HepG2 (cell line): ENCODE data around the gene CLHC1. TPM values are rescaled to one million over a fixed set of nuclear protein-coding genes. Genes with fewer than 3 reads are reported as not detected.

Experiments
- ATAC-seq: fragments of 200-7000 bp; cut with Tn5 transposase; 3 replicates; pipeline ENCODE4 v1.9.1; 2020; ENCODE audit warnings: mild to moderate bottlenecking, moderate library complexity
- BruUV-seq: library from RNA; stranded (reverse); fragments of 400-500 nt; replicated peaks from 2 replicates; lab custom pipeline; 2021; lab: Mats Ljungman, UMichigan
- CTCF ChIA-PET: fragments of 300-600 bp; formaldehyde crosslinking; extraction: SDS; loops from one replicate; lab custom pipeline; 2021; ENCODE audit warnings: low total read pairs, inconsistent platforms, low intra/inter-chr PET ratio; lab: Yijun Ruan, JAX
- POLR2A ChIA-PET: fragments of 350-600 bp; sonication (Branson Sonifier 250); formaldehyde crosslinking; loops from one replicate; lab custom pipeline; 2020; ENCODE audit warnings: antibody characterized with exemption, inconsistent platforms; lab: Yijun Ruan, JAX
- DNase-seq: peaks from one replicate; pipeline ENCODE4 v3.0.0-alpha.2; 2015; ENCODE audit warnings: low spot score
- FAIRE-seq: peaks from 3 replicates; lab custom pipeline; 2011; peaks lifted over from hg19 to GRCh38; lab: Jason Lieb, UNC
- H2AFZ ChIP-seq: one replicate; pipeline ENCODE4 v1.6.1; 2011; ENCODE audit warnings: low read length, inconsistent platforms
- H3K27ac ChIP-seq: fragments of 300-600 bp; 3 replicates; pipeline ENCODE4 v1.8.0; 2011; ENCODE audit warnings: mixed run types, mild to moderate bottlenecking, mixed read lengths, low read length, inconsistent platforms; ENCODE audit not compliant: insufficient read depth; ENCODE audit errors: extremely low read length
- H3K27me3 ChIP-seq, 2 experiments: fragments of 200-600 bp in 1 of 2; 2 replicates in 1 of 2; 3 replicates in 1 of 2; pipeline versions ENCODE4 v1.6.0 to v1.8.0; 2011; ENCODE audit warnings: low read length in 2 of 2, mild to moderate bottlenecking in 2 of 2, moderate library complexity in 2 of 2, inconsistent platforms in 1 of 2; ENCODE audit not compliant: insufficient read depth in 2 of 2, control insufficient read depth in 1 of 2
- H3K36me3 ChIP-seq, 2 experiments: fragments of 200-600 bp in 1 of 2; replicated peaks in 1 of 2; 2 replicates in 1 of 2; 3 replicates in 1 of 2; pipeline versions ENCODE4 v1.5.1 to v1.8.0; 2011; ENCODE audit warnings: low read length in 2 of 2, inconsistent platforms in 1 of 2; ENCODE audit not compliant: insufficient read depth in 2 of 2, control insufficient read depth in 1 of 2
- H3K4me1 ChIP-seq: 2 replicates; pipeline ENCODE4 v1.5.1; 2012; ENCODE audit warnings: low read length, inconsistent platforms; ENCODE audit not compliant: insufficient read depth
- H3K4me2 ChIP-seq: 2 replicates; pipeline ENCODE4 v1.6.0; 2011; ENCODE audit warnings: low read depth, low read length, inconsistent platforms
- H3K4me3 ChIP-seq, 3 experiments: fragments of 200-600 bp in 1 of 3; sonication (generic), shearing (Covaris generic) in 1 of 3; replicated peaks in 1 of 3; 2 replicates each; pipeline ENCODE4 v1.5.1; 2011 to 2016; ENCODE audit warnings: low read length in 3 of 3, inconsistent platforms in 2 of 3, low read depth in 2 of 3, mild to moderate bottlenecking in 2 of 3, control low read depth in 1 of 3, mixed read lengths in 1 of 3; ENCODE audit not compliant: insufficient read depth in 1 of 3
- H3K79me2 ChIP-seq: one replicate; pipeline ENCODE4 v1.6.1; 2011; ENCODE audit warnings: low read length, inconsistent platforms; ENCODE audit not compliant: insufficient read depth
- H3K9ac ChIP-seq: 2 replicates; pipeline ENCODE4 v1.6.0; 2011; ENCODE audit warnings: mild to moderate bottlenecking, low read depth, low read length, inconsistent platforms; ENCODE audit not compliant: insufficient read depth
- H3K9me3 ChIP-seq: 2 replicates; pipeline ENCODE4 v1.5.1; 2012; ENCODE audit warnings: mild to moderate bottlenecking, low read length
- H4K20me1 ChIP-seq: 2 replicates; pipeline ENCODE4 v1.6.0; 2011; ENCODE audit warnings: inconsistent platforms, mild to moderate bottlenecking, low read length, moderate library complexity; ENCODE audit not compliant: insufficient read depth
- ATF7 ChIP-seq, 2 experiments: fragments of 450-650 bp in 1 of 2; sonication (generic) in 1 of 2; formaldehyde crosslinking in 1 of 2; IDR thresholded peaks; 2 replicates each; pipeline versions ENCODE4 v1.4.0 to v1.6.1; 2016 to 2020; ENCODE audit warnings: antibody characterized with exemption in 1 of 2, mild to moderate bottlenecking in 1 of 2, missing genetic modification reagents in 1 of 2
- CEBPB ChIP-seq: IDR thresholded peaks from 2 replicates; pipeline ENCODE4 v1.6.1; 2011; ENCODE audit warnings: low read depth, low read length, improper control_type of control experiment, borderline replicate concordance
- KLF9 ChIP-seq: IDR thresholded peaks from 2 replicates; pipeline ENCODE4 v1.6.1; 2016; ENCODE audit warnings: low read depth
- THAP8 ChIP-seq: sonication (generic); formaldehyde crosslinking; IDR thresholded peaks from 2 replicates; pipeline ENCODE4 v1.5.1; 2020; ENCODE audit warnings: missing genetic modification reagents, mild to moderate bottlenecking, borderline replicate concordance
- WGBS: methylation state at CpG from one replicate; pipeline ENCODE4 v1.1.6; 2017; ENCODE audit warnings: low lambda C conversion rate; 5-methylcytosine and 5-hydroxymethylcytosine counted together
- in situ Hi-C: cut with HindIII; loops from 2 replicates; pipeline ENCODE4 v1.10.0; 2017; ENCODE audit warnings: low pct_unique_long_range_greater_than_20kb; ENCODE audit not compliant: extremely low pct_ligation_motif_present
- intact Hi-C: fragments of 100-400 bp; cut with micrococcal nuclease; formaldehyde crosslinking; loops from one replicate; pipeline ENCODE4 v1.10.0; 2022; ENCODE audit not compliant: unreplicated experiment
- polyA plus RNA-seq, 8 experiments: library from polyadenylated mRNA; depleted of rRNA in 3 of 8; stranded (reverse) in 7 of 8; unstranded in 1 of 8; fragments of >200 nt; fragmentation: Illumina TruSeq in 4 of 8; extraction: Trizol in 4 of 8; gene quantifications; 2 replicates each; pipeline versions ENCODE4 v1.2.1 to v1.2.3, GENCODE V29; 2011 to 2016; ENCODE audit warnings: low read depth in 4 of 8, missing spikeins in 1 of 8, mixed read lengths in 1 of 8; ENCODE audit not compliant: insufficient read depth in 1 of 8
- total RNA-seq, 5 experiments: library from RNA; depleted of rRNA; stranded (reverse); fragments of >200 nt; fragmentation: Illumina TruSeq; extraction: Trizol; gene quantifications; 2 replicates each; pipeline ENCODE4 v1.2.3, GENCODE V29; 2016; ENCODE audit warnings: low read depth in 1 of 5

Gene CLHC1
- total and polyA plus RNA-seq, 2 of the 13 experiments (the other 11 are each of a cell fraction or from before 2014, with no cell fraction given), result 9.8 to 12.6 TPM

DNA sequence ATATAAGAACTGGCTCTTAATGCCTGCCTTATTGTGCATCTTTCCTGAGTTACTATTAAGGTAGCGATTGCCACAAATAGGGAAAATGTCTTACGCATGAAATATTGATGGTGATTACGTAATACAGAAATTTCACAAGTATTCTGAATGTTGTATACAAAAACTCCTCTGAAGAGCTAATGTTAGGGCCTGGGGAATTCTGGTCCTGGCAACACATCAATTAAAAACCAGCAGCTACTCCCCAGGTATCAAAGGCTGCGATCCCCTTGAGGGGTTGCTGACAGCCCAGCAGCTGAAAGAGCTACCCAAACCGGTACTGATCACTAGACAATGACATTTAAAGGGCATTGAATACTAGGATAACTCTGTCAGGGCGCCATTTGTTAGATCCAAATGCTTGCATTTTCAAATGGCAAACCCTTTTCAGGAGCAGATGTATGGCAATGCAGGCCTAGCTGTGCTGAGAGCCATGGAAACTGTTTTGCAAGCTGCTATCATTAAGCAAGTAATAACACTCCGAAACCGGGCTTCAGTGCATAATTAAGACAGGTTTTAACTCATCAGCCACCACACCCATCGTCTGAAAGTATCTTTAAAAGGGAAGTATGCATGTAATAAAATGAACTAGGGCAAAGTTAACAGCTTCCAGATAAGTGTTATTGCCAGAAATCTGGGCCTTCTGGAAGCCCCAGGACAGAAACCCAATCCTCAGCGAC lies 78.4 kb downstream of the CLHC1 start:
- 35% methylated on average over 10 of the region's 10 CpGs for WGBS
- Histone ChIP-seq H3K36me3 (no peaks in the 10 kb centered on the region), H3K79me2 (no peaks in the 10 kb centered on the region), H4K20me1 (no peaks in the 10 kb centered on the region), H3K27ac (no peak overlapping the region), H3K4me3 (no peak overlapping the region), H3K27me3 (peaks cover 2 to 55% of the 10 kb centered on the region in 2 experiments; a peak in 3 of 5 replicates), H2AFZ (no peak overlapping the region), H3K4me2 (no peak overlapping the region), H3K9ac (no peak overlapping the region), H3K9me3 (no peaks in the 10 kb centered on the region), H3K4me1 (peaks cover 35% of the 10 kb centered on the region)
- peak; percentile 44; the same call in 1 of the 2 replicates for TF ChIP-seq ATF7 (IDR thresholded peaks at IDR 0.05)
- no peak for TF ChIP-seq ATF7 (CRISPR knock-in tag; IDR thresholded peaks at IDR 0.05)
- TF ChIP-seq CEBPB, result peak; percentile 87
- no peak for TF ChIP-seq THAP8 (CRISPR knock-in tag)
- DNase-seq, result no peak
- ChIA-PET POLR2A (no interaction called here), CTCF (no interaction called here)
- BruUV-seq, result no TSS peak
- no peak for ATAC-seq
- no peak for FAIRE-seq
- intact Hi-C loops (no loop called here), in situ Hi-C loops (no loop called here)

DNA sequence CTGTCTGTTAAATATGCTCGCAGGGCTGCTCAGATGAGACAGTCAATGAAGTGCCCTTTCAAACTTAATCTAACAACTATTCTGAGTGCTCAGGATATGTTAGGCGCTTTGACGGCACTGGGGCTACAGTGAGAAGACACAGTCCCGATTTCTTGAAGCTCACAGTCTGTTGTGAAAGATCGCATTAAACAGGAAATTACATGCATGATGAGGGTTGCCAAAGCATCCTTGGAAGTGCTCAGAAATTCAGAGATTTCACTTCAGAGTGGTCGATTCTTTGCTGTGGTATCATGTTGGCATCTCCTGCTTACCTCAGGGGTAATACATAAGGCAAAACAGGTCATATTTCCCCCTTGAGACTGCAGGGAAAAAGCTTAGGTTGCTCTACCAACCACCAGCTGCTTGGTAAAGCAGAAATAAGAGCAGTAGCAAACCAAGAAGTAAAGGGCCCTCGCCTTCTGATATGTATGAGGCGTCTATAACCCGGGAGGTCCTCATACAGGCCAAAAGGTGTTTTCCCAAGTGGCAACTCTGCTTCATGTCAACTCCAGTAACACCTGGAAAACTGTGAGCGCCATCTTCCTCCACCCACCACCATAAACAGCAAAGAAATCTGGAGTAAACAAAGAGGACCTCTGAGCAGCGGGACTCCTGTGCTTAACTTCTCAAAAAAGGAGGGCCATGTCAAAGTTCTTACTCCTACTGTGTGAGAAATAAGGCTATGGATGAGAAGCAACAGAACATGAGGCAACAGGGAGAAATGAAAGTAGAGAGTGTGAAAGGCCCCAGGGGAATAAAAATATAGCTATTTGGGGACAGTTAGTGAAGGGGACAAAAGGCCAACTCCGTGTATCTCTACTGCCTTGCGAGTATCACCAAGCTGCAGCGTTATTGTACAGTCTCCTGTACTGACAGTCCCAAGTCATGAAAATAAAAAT lies 79.3 kb downstream of the CLHC1 start:
- no peaks in the 10 kb centered on the region for H3K36me3 ChIP-seq
- intact Hi-C loops (no loop called here), in situ Hi-C loops (no loop called here)
- H3K4me1 ChIP-seq, result peaks cover 30% of the 10 kb centered on the region
- no peaks in the 10 kb centered on the region for H3K9me3 ChIP-seq
- no peaks in the 10 kb centered on the region for H3K79me2 ChIP-seq
- no peak for FAIRE-seq
- peaks cover 0 to 58% of the 10 kb centered on the region in 2 experiments; a peak in 3 of 5 replicates for H3K27me3 ChIP-seq
- H4K20me1 ChIP-seq, result no peaks in the 10 kb centered on the region
- no peak overlapping the region for H3K9ac ChIP-seq
- no peak overlapping the region for H3K4me3 ChIP-seq
- no TSS peak for BruUV-seq
- TF ChIP-seq KLF9 (CRISPR knock-in tag), result no peak
- POLR2A ChIA-PET, result no interaction called here
- CTCF ChIA-PET, result no interaction called here
- DNase-seq, result no peak
- WGBS, result 62% methylated on average over 14 of the region's 14 CpGs
- no peak overlapping the region for H3K4me2 ChIP-seq
- no peak overlapping the region for H3K27ac ChIP-seq
- ATAC-seq, result no peak
- H2AFZ ChIP-seq, result no peak overlapping the region
